Smooth muscle cell (in vitro differentiated cells): ENCODE data around the gene LTBP2. TPM values are rescaled to one million over a fixed set of nuclear protein-coding genes. Genes with fewer than 3 reads are reported as not detected.

Experiments used
- DNase-seq: peaks from one replicate; lab custom pipeline; 2025; ENCODE audit not compliant: unreplicated experiment; lab: John Stamatoyannopoulos, UW
- H2AFZ ChIP-seq: fragments of 200-600 bp; sonication (generic); 2 replicates; pipeline ENCODE4 v1.6.0; 2016; ENCODE audit warnings: antibody characterized with exemption, low read depth, mild to moderate bottlenecking
- H3F3A ChIP-seq: fragments of 200-600 bp; sonication (generic); 2 replicates; pipeline ENCODE4 v1.6.0; 2017; ENCODE audit warnings: antibody characterized with exemption, low read depth
- H3K27ac ChIP-seq: fragments of 200-600 bp; sonication (generic); 2 replicates; pipeline ENCODE4 v1.5.1; 2016; ENCODE audit warnings: low read depth, mild to moderate bottlenecking
- H3K27me3 ChIP-seq: fragments of 200-600 bp; sonication (generic); 2 replicates; pipeline ENCODE4 v1.6.1; 2016; ENCODE audit warnings: low read depth, mild to moderate bottlenecking
- H3K36me3 ChIP-seq: fragments of 200-600 bp; sonication (generic); 2 replicates; pipeline ENCODE4 v1.5.1; 2016; ENCODE audit warnings: low read depth
- H3K4me1 ChIP-seq: fragments of 200-600 bp; sonication (generic); 2 replicates; pipeline ENCODE4 v1.5.1; 2016; ENCODE audit warnings: low read depth
- H3K4me2 ChIP-seq: fragments of 200-600 bp; sonication (generic); 2 replicates; pipeline ENCODE4 v1.6.0; 2016; ENCODE audit warnings: mild to moderate bottlenecking
- H3K4me3 ChIP-seq: fragments of 200-600 bp; sonication (generic); 2 replicates; pipeline ENCODE4 v1.5.1; 2016; ENCODE audit warnings: mild to moderate bottlenecking
- H3K79me2 ChIP-seq: fragments of 200-600 bp; sonication (generic); 2 replicates; pipeline ENCODE4 v1.6.0; 2016; ENCODE audit warnings: low read depth, mild to moderate bottlenecking
- H3K9ac ChIP-seq: fragments of 200-600 bp; sonication (generic); 2 replicates; pipeline ENCODE4 v1.6.0; 2016; ENCODE audit warnings: low read depth
- H3K9me3 ChIP-seq: fragments of 200-600 bp; sonication (generic); replicated peaks from 2 replicates; pipeline ENCODE4 v1.5.1; 2016; ENCODE audit warnings: low read depth
- H4K20me1 ChIP-seq: fragments of 200-600 bp; sonication (generic); 2 replicates; pipeline ENCODE4 v1.6.0; 2016; ENCODE audit warnings: low read depth
- CTCF ChIP-seq: fragments of 200-600 bp; sonication (generic); IDR thresholded peaks from 2 replicates; pipeline ENCODE4 v1.5.1; 2017; ENCODE audit warnings: borderline replicate concordance, mild to moderate bottlenecking, antibody characterized with exemption; ENCODE audit not compliant: insufficient read depth, poor library complexity, severe bottlenecking
- WGBS: methylation state at CpG from one replicate; pipeline ENCODE4 v1.1.7; 2016; ENCODE audit warnings: low lambda C conversion rate; 5-methylcytosine and 5-hydroxymethylcytosine counted together
- polyA plus RNA-seq: library from polyadenylated mRNA; unstranded; fragments of >200 nt; fragmentation: Nextera tagmentation; extraction: Ambion mirVana; gene quantifications from 2 replicates; pipeline ENCODE4 v1.2.1, GENCODE V29; 2016
- total RNA-seq: library from RNA; depleted of rRNA; stranded (reverse); fragments of >200 nt; gene quantifications from 2 replicates; pipeline ENCODE4 v1.2.3, GENCODE V29; 2014

LTBP2 gene
- total and polyA plus RNA-seq, 2 experiments from 2014 or later = 90.1 to 108 TPM

DNA sequence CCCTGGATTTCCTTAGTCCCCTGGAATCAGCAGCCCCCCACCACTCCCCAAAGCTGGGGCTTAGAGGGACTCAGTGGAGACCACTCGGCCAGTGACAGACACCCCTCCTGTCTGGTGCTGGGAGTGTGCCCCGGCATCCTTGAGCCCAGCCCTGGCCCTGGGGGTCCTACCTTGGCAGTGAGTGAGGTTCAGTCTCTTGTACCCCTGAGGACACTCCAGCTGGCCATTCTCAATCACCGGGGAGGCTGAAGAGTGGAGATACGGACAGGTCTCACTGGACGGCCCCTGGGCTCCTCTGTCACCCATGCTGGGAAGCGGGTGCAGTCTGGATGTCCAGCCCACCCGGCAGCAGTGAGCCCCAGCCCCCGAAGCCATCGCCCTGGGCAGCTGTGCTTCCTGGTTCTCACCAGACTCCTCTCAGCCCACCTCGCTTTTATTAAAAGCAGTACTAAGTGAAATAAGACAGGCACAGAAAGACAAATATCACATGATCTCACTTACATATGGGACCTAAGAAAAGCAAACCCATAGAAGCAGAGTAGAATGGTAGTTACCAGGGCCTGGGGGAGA, 76.2 kb downstream of the LTBP2 start:
- Histone ChIP-seq H4K20me1 (peaks cover under 1% of the 10 kb centered on the region), H3K9me3 (no peaks in the 10 kb centered on the region), H3K79me2 (no peaks in the 10 kb centered on the region), H3F3A (no peaks in the 10 kb centered on the region), H2AFZ (no peak overlapping the region), H3K4me1 (peaks cover 3% of the 10 kb centered on the region), H3K4me2 (no peak overlapping the region), H3K36me3 (peaks cover 5% of the 10 kb centered on the region), H3K27me3 (no peaks in the 10 kb centered on the region), H3K9ac (no peak overlapping the region), H3K27ac (no peak overlapping the region), H3K4me3 (no peak overlapping the region)
- 93% methylated on average over 10 of the region's 10 CpGs for WGBS
- no peak for TF ChIP-seq CTCF
- DNase-seq = no peak

- no peak for TF ChIP-seq CTCF
- no peaks in the 10 kb centered on the region for H3K79me2 ChIP-seq
- H3K9me3 ChIP-seq = no peaks in the 10 kb centered on the region
- H3K4me1 ChIP-seq = peaks cover 3% of the 10 kb centered on the region
- WGBS = 97% methylated on average over 7 of the region's 7 CpGs
- no peak overlapping the region for H2AFZ ChIP-seq
- no peaks in the 10 kb centered on the region for H3K27me3 ChIP-seq
- no peak overlapping the region for H3K9ac ChIP-seq
- H3K27ac ChIP-seq = no peak overlapping the region
- H3K4me3 ChIP-seq = no peak overlapping the region
- H4K20me1 ChIP-seq = no peaks in the 10 kb centered on the region
- no peak for DNase-seq
- H3K4me2 ChIP-seq = no peak overlapping the region
- H3K36me3 ChIP-seq = peaks cover 5% of the 10 kb centered on the region
- H3F3A ChIP-seq = no peaks in the 10 kb centered on the region
These were observed 78.5 kb downstream of the LTBP2 start for GRCh38 chr14:74533576-74533975.

DNA sequence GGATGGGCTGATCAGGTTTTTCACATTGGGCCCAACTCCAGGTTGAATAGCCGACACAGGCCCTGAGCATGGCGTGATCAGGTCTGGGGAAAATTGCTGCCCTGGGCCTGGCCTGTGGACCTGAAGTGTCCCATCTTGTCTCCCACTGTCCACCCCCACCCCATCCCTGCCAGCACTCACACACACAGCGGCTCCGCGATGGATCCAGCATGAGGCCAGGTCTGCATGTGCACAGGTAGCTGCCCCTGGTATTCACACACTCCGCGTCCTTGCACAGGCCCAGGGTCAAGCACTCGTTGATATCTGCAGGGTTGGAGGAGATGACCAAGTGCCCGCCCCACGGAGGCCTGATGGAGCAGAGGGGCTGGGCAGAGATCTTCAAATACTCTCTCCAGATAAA, 79.8 kb downstream of the LTBP2 start:
- H3K4me3 ChIP-seq = no peak overlapping the region
- no peak for TF ChIP-seq CTCF
- H3K27ac ChIP-seq = no peak overlapping the region
- no peak overlapping the region for H3K4me2 ChIP-seq
- no peaks in the 10 kb centered on the region for H4K20me1 ChIP-seq
- no peak for DNase-seq
- no peak overlapping the region for H2AFZ ChIP-seq
- H3F3A ChIP-seq = no peaks in the 10 kb centered on the region
- WGBS = 93% methylated on average over 10 of the region's 10 CpGs
- no peaks in the 10 kb centered on the region for H3K27me3 ChIP-seq
- peaks cover 5% of the 10 kb centered on the region for H3K36me3 ChIP-seq
- peaks cover 3% of the 10 kb centered on the region for H3K4me1 ChIP-seq
- H3K79me2 ChIP-seq = no peaks in the 10 kb centered on the region
- H3K9ac ChIP-seq = no peak overlapping the region
- no peaks in the 10 kb centered on the region for H3K9me3 ChIP-seq

DNA sequence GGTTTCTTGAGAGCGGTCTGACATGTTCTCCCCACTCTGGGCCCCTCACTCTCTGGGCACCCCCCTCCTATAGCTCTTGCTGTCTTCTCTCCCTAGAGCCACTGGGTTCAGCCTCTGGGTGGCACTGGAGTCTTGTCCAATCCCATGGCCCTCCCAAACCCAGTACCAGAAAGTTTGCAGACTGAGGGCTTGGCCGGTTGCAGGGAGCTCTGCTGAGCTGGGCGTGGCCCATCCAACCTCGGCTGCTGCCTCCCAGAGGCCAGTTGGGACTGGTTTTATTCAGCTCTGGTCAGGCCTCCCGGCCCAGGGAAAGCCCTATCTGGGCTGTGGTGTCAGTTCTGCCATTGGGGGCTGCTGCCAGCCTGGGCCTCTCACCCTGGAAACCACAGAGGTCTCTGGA, 80.6 kb downstream of the LTBP2 start:
- DNase-seq = no peak
- Histone ChIP-seq H3K27me3 (no peaks in the 10 kb centered on the region), H3F3A (no peaks in the 10 kb centered on the region), H2AFZ (no peak overlapping the region), H3K4me1 (peaks cover 3% of the 10 kb centered on the region), H3K4me3 (no peak overlapping the region), H3K27ac (no peak overlapping the region), H3K36me3 (peaks cover 5% of the 10 kb centered on the region), H4K20me1 (no peaks in the 10 kb centered on the region), H3K9me3 (no peaks in the 10 kb centered on the region), H3K4me2 (no peak overlapping the region), H3K9ac (no peak overlapping the region), H3K79me2 (no peaks in the 10 kb centered on the region)
- TF ChIP-seq CTCF = no peak
- 48% methylated on average over 5 of the region's 5 CpGs for WGBS
